NOMO-1 (cell line): Measurements from ENCODE around the gene SELENOV.
A peak's percentile ranks its signal among the peaks of the same experiment; 100 is the strongest.

Experiments
- DNase-seq, 2 experiments: peaks; one replicate each; lab custom pipeline; 2025; ENCODE audit not compliant: unreplicated experiment in 2 of 2; lab: John Stamatoyannopoulos, UW

The SELENOV gene

DNA sequence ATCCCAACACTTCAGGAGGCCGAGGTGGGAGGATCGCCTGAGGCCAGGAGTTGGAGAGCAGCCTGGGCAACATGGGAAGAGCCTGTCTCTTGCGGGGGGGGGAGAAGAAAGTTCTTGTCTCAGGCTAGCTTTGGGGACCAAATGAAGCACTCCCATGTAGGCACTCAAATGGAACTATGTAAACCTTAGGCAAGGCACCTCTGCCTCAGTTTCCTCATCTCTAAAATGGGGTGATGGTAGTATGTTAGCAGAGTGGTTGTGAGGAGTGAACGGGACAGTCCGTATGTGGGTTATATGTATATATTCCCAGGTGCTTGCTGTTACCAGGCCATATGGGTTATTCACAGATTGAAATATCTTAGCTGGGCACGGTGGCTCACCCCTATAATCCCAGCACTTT, 22.7 kb upstream of the SELENOV start:
- DNase-seq, result no peak

DNA sequence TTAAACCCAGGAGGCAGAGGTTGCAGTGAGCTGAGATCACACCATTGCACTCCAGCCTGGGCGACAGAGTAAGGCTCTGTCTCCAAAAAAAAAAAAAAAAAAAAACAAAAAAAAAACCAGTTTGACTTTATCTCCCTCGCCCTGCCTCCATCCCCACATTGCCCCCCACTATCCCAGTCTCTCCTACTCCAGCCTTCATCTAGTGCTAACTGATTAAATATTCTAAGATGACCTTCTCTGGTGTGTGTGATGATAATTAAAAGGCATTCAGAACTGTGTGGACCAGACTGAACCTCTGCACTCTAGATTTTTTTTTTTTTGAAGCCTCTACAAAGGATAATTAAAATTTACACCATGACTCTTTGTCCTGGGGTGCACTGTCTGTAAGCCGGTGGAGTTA, 22.2 kb upstream of the SELENOV start:
- DNase-seq, result no peak

DNA sequence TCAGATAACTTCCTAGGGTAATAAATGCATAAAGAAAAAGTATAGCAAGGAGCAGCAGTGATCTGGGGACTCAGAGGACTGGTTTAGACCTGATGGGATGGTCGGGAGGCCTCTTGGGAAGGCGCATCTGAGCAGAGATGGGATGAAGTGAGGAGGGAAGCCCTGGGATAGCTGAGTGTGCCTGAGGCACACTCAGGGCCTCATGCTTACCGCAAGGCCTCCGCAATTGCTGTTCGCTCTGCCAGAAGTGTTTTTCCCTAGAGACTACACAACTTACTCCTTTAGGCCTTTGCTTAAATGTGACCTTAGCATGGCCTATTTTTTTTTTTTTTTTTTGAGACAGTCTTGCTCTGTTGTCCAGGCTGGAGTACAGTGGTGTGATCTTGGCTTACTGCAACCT, 20.3 kb upstream of the SELENOV start:
- DNase-seq, result no peak

DNA sequence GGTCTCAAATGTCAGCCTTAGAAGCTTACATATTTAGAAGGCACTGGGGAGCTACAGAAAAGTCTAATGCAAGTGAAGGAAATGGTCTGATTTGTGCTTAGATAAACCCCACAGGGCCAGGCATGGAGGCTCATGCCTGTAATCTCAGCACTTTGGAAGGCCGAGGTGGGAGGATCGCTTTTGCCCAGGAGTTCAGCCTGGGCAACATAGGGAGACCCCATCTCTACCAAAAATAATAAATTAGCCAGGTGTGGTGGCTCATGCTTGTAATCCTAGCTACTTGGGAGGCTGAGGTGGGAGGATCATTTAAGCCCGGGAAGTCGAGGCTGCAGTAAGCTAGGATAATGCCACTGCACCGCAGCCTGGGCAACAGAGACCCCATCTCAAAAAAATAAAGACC, 18.9 kb upstream of the SELENOV start:
- no peak for DNase-seq

DNA sequence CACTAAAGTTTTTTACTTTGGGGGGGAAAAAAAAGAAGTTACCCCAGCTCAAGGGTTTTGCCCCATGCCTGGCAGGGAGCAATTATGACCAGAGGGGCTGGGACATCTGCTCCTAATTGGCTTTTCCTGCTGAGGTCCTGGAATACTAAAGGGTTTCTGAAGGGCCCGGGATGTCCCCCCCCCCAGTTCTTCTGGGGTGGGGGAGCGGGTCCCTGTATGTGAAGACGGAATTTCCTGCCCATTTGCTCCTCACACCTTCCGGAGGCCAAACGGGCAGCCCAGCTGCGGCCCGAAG, 17.3 kb upstream of the SELENOV start:
- no peak for DNase-seq

DNA sequence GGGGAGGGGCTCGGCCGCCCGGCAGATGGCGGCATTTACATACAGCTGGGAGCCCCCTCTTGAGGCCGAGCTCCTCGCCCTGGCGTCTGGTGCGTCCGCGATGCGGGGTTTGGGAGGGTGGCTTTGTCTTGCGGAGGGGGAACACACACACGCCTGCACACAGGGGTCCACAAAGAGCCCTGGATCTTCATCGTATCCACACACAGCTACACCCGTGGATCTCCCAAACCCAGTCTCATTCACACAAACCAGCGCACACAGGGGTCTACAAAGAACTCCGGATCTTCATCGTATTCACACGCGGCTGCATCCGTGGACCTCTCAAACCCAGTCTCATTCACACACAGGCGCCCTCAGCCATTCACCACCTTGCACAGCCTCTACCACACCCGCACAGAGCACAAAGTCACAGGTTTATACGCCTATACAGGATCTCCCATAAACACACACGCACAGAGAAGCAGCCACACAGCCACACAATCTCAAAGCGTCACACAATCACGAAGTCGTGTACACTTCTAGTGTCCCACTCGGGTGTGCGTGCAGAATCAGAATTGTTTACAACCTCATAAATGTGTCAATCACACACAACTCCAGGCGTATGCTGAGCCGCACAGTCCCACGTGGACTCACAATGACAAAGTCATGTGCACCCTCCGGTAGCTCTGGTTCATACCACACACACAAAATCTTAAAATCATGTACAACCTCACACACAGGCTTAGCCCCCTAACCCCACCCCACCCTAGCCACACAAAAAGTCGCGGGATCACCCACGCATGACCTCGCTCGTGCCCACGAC, 16.7 kb upstream of the SELENOV start:
- peak; percentile 40 to 51 for DNase-seq

DNA sequence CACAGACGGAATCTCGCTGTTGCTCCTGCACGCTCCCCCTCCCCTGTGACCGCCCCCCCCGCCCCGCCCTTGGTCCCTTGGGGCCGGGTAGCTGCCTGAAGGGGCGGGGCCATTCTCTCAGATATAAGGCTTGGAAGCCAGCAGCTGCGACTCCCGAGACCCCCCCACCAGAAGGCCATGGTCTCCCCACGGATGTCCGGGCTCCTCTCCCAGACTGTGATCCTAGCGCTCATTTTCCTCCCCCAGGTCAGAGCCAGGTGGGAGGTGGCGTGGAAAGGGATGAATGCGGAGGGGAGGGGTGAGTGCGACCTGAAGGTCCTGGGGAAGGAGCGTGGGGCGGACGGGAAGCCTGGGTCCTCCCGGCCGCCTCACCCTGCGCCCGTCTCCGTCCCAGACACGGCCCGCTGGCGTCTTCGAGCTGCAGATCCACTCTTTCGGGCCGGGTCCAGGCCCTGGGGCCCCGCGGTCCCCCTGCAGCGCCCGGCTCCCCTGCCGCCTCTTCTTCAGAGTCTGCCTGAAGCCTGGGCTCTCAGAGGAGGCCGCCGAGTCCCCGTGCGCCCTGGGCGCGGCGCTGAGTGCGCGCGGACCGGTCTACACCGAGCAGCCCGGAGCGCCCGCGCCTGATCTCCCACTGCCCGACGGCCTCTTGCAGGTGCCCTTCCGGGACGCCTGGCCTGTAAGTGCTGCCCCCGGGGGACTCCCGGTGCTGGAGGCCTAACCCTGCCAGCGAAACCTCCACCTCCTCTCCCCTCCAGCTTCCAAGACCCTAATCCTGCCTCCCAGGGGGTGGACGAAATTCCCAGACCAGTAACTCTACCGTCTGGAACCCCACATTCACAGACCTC, 15.9 kb upstream of the SELENOV start, which contains the start of gene DLL3:
DLL3 (plus strand) TSS at position 150 of the 845 bp plus-strand sequence; CDS start at position 178, 28 bp downstream.
- no peak for DNase-seq

DNA sequence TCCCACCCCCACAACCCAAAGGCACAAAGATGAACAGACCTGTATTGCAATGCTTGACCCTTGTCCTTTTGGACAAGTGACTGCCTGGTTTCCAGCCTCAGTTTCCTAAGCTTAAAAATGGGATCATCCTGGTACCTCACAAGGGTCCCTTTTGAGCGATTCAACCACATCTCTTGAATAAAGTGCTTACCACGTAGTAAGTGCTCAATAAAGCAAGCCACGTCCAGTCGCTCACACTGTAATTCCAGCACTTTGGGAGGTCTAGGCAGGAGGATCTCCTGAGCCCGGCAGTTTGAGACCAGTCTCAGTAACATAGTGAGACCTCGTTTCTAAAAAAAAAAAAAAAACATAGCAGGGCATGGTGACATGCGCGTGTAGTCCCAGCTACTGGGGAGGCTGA, 15.0 kb upstream of the SELENOV start:
- no peak for DNase-seq

- no peak for DNase-seq
These were observed 14.4 kb upstream of the SELENOV start for GRCh38 chr19:39500543-39500942.

GRCh38 chr19:39501340-39501739, 13.6 kb upstream of the SELENOV start:
- DNase-seq, result no peak

- DNase-seq, result peak; percentile 49 to 68
These were observed 12.1 kb upstream of the SELENOV start for GRCh38 chr19:39502640-39503417.

DNA sequence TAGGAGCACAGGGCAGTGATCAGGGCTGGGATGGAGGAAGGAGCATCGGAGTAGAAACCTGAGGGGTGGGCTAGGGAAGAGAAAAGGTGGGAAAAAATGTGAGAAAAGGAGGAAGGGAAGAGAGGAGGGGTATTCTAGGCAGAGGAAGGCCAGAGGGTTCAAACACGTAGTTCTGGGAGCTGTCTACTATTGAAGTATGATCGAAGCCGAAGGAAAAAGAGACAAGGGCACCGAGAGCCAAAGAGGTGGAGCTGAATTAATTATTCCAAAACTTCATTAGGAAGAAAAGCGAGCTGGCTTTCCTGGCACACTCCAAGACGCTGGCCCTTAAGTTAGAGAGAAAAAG, 8.4 kb upstream of the SELENOV start:
- no peak for DNase-seq

GRCh38 chr19:39506944-39507714, 7.8 kb upstream of the SELENOV start:
- peak in 1 of 2 experiments; percentile 20 for DNase-seq

- DNase-seq, result no peak
These were observed 7.1 kb upstream of the SELENOV start for GRCh38 chr19:39507715-39508364.

- DNase-seq, result no peak
These were observed 6.3 kb upstream of the SELENOV start for GRCh38 chr19:39508629-39509028.

GRCh38 chr19:39509233-39509632, 5.7 kb upstream of the SELENOV start:
- no peak for DNase-seq

- DNase-seq, result no peak
These were observed 2.0 kb upstream of the SELENOV start for GRCh38 chr19:39512988-39513387.

GRCh38 chr19:39515551-39516191, 732 bp downstream of the SELENOV start:
- DNase-seq, result no peak

- no peak for DNase-seq
These were observed 1.3 kb downstream of the SELENOV start for GRCh38 chr19:39516270-39516669.

- DNase-seq, result no peak
These were observed 2.5 kb downstream of the SELENOV start for GRCh38 chr19:39517432-39517831.
